Ishikawa (cell line): ENCODE results near the gene ARAF.

Source experiments
- CEBPB ChIP-seq: IDR thresholded peaks from 2 replicates; pipeline ENCODE4 v1.6.1; 2012
- CREB1 ChIP-seq: IDR thresholded peaks from 2 replicates; pipeline ENCODE4 v1.6.1; 2012; ENCODE audit warnings: low read depth
- EGR1 ChIP-seq: IDR thresholded peaks from 2 replicates; pipeline ENCODE4 v1.6.1; 2012
- EP300 ChIP-seq: IDR thresholded peaks from 2 replicates; pipeline ENCODE4 v1.6.1; 2012; ENCODE audit warnings: borderline replicate concordance
- FOXM1 ChIP-seq: IDR thresholded peaks from 2 replicates; pipeline ENCODE4 v1.6.1; 2012; ENCODE audit warnings: low read depth, borderline replicate concordance
- MAX ChIP-seq: IDR thresholded peaks from 2 replicates; pipeline ENCODE4 v1.6.1; 2012
- NFIC ChIP-seq: IDR thresholded peaks from 2 replicates; pipeline ENCODE4 v1.6.1; 2012
- RAD21 ChIP-seq: IDR thresholded peaks from 2 replicates; pipeline ENCODE4 v1.6.1; 2012; ENCODE audit warnings: low read depth
- REST ChIP-seq: IDR thresholded peaks from 2 replicates; pipeline ENCODE4 v1.6.1; 2012; ENCODE audit warnings: low read depth, mild to moderate bottlenecking
- TAF1 ChIP-seq: IDR thresholded peaks from 2 replicates; pipeline ENCODE4 v1.6.1; 2012; ENCODE audit warnings: low read depth, mild to moderate bottlenecking
- TCF12 ChIP-seq: IDR thresholded peaks from 2 replicates; pipeline ENCODE4 v1.6.1; 2012; ENCODE audit warnings: low read depth
- TEAD4 ChIP-seq: IDR thresholded peaks from 2 replicates; pipeline ENCODE4 v1.6.1; 2012
- USF1 ChIP-seq: IDR thresholded peaks from 2 replicates; pipeline ENCODE4 v1.6.1; 2012
- YY1 ChIP-seq: IDR thresholded peaks from 2 replicates; pipeline ENCODE4 v1.6.1; 2012; ENCODE audit warnings: low read depth
- ZBTB7A ChIP-seq: IDR thresholded peaks from 2 replicates; pipeline ENCODE4 v1.6.1; 2012; ENCODE audit warnings: low read depth

Gene ARAF

GRCh38 chrX:47574547-47575301 lies 13.7 kb downstream of the ARAF start:
- TF ChIP-seq MAX: no peak
- TF ChIP-seq CREB1: no peak
- no peak for TF ChIP-seq ZBTB7A
- no peak for TF ChIP-seq USF1
- TF ChIP-seq TCF12: no peak
- no peak for TF ChIP-seq EP300
- TF ChIP-seq FOXM1: no peak
- TF ChIP-seq NFIC: no peak
- no peak for TF ChIP-seq YY1
- TF ChIP-seq CEBPB: no peak
- TF ChIP-seq REST: no peak
- no peak for TF ChIP-seq TAF1
- TF ChIP-seq EGR1: no peak
- no peak for TF ChIP-seq TEAD4
- no peak for TF ChIP-seq RAD21

- no peak for TF ChIP-seq TAF1
- TF ChIP-seq TEAD4: no peak
- no peak for TF ChIP-seq MAX
- no peak for TF ChIP-seq TCF12
- no peak for TF ChIP-seq YY1
- TF ChIP-seq CEBPB: no peak
- TF ChIP-seq RAD21: no peak
- TF ChIP-seq ZBTB7A: no peak
- no peak for TF ChIP-seq FOXM1
- TF ChIP-seq REST: no peak
- TF ChIP-seq EP300: no peak
- TF ChIP-seq EGR1: no peak
- TF ChIP-seq NFIC: no peak
These were observed 15.3 kb downstream of the ARAF start for GRCh38 chrX:47576021-47576898.

GRCh38 chrX:47577424-47577823 lies 16.4 kb downstream of the ARAF start:
- TF ChIP-seq FOXM1: no peak
- TF ChIP-seq EP300: no peak
- no peak for TF ChIP-seq CREB1
- no peak for TF ChIP-seq MAX
- no peak for TF ChIP-seq CEBPB
- TF ChIP-seq NFIC: no peak
- no peak for TF ChIP-seq ZBTB7A
- no peak for TF ChIP-seq YY1
- TF ChIP-seq USF1: no peak
- no peak for TF ChIP-seq TAF1
- no peak for TF ChIP-seq EGR1
- no peak for TF ChIP-seq TCF12
- no peak for TF ChIP-seq TEAD4
- TF ChIP-seq RAD21: no peak
- TF ChIP-seq REST: no peak
